Effector memory CD8-positive, alpha-beta T cell (primary cell): ENCODE data around the gene ANKIB1.

ENCODE experiments used
- ATAC-seq: fragments of 150-1000 bp; cut with Tn5 transposase; replicated peaks from 2 replicates; pipeline ENCODE4 v1.10.0; 2021; ENCODE audit warnings: mild to moderate bottlenecking, moderate library complexity
- DNase-seq, 3 experiments: peaks; one replicate each; pipeline ENCODE4 v3.0.0; 2021
- H3K27ac Mint-ChIP-seq, 2 donors: one replicate each; pipeline ENCODE4 v1.8.0; 2022; ENCODE audit warnings: mild to moderate bottlenecking in 2 of 2, mixed read lengths in 2 of 2, moderate library complexity in 2 of 2
- H3K27me3 Mint-ChIP-seq, 2 donors: one replicate each; pipeline ENCODE4 v1.8.0; 2022; ENCODE audit warnings: mixed read lengths in 2 of 2
- H3K36me3 Mint-ChIP-seq: one replicate; pipeline ENCODE4 v1.8.0; 2022; ENCODE audit warnings: mild to moderate bottlenecking, moderate library complexity, mixed read lengths; ENCODE audit not compliant: insufficient read depth
- H3K4me1 Mint-ChIP-seq, 2 donors: one replicate each; pipeline ENCODE4 v1.8.0; 2022; ENCODE audit warnings: low read depth in 2 of 2, mixed read lengths in 2 of 2
- H3K4me3 Mint-ChIP-seq, 2 donors: one replicate each; pipeline ENCODE4 v1.8.0; 2022; ENCODE audit warnings: mild to moderate bottlenecking in 2 of 2, mixed read lengths in 2 of 2, moderate library complexity in 2 of 2
- H3K9me3 Mint-ChIP-seq, 2 donors: one replicate each; pipeline ENCODE4 v1.8.0; 2022; ENCODE audit warnings: mixed read lengths in 2 of 2

The ANKIB1 gene

DNA sequence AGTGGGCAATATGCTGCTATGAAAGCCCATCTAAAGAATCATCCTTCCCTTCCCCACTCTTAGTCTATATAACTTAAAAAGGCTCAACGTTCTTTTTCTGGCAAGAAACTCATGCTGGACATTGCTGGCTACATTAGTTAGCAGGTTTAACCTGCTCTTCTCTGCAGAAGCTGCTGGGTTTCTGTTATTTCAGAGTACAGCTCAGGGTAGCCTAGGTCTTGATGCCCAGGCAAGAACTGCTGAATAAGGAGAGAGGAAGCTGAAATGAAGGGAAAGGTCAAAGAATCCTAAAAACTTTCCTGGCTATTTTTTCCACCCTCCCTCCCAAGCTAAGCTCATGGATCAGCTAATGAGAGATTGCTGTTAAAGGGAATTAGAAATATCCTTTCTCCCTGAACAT lies 79.4 kb downstream of the ANKIB1 start:
- DNase-seq (no peak), ATAC-seq (no peak)
- Mint-ChIP-seq H3K4me3 (no peak overlapping the region), H3K9me3 (no peaks in the 10 kb centered on the region), H3K27ac (peak overlapping the region in 1 of 2 donors; percentile 14), H3K27me3 (no peaks in the 10 kb centered on the region), H3K4me1 (peaks cover 2 to 12% of the 10 kb centered on the region in 2 donors), H3K36me3 (peaks cover 10% of the 10 kb centered on the region)

DNA sequence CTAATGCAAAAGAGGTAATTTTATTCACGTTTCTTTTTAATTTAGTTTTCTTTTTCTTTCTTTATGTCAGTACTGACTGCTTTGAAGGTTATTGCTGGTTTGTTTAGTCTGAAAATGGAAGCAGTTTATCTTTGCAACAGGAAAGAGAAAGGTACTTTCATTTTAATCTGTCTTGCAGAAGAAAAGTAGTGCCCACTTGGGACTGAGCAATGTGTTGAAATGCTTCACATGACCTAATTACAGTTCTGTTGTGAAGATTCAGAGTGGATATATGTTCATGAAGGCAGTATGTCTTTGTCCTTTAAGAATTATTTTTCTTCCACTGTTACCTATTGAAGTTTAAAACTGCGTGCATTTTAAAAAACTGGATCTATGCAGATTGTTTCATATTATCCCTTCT lies 80.1 kb downstream of the ANKIB1 start:
- Mint-ChIP-seq H3K27me3 (no peaks in the 10 kb centered on the region), H3K9me3 (no peaks in the 10 kb centered on the region), H3K4me1 (peaks cover 2 to 7% of the 10 kb centered on the region in 2 donors), H3K36me3 (peaks cover 8% of the 10 kb centered on the region), H3K4me3 (no peak overlapping the region), H3K27ac (peak overlapping the region in 1 of 2 donors; percentile 62)
- DNase-seq: no peak
- ATAC-seq: no peak

DNA sequence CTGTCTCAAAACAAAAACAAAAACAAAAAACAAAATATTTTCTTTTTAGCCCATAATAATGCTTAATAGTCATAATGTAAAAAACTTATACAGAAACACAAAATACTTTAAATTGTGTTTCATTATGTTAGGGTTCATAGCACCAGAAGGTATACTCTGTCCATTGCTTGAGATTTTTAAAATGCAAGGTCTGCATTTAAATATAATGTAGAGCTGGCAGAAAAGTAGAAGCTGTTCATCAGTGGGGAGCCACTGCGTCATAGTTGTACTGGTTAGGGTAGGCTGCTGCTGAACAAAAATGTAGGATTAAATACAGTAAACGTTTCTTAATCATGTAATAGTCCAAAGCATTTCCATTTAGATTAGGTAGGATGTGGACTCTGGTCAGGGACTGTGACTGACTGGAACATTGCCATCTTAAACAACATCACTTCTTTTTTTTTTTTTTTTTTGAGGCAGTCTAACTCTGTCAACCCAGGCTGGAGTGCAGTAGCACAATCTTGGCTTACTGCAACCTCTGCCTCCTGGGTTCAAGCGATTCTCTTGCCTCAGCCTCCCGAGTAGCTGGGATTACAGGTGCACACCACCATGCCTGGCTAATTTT lies 85.2 kb downstream of the ANKIB1 start:
- Mint-ChIP-seq H3K9me3 (peaks cover 0 to 6% of the 10 kb centered on the region in 2 donors), H3K36me3 (peaks cover 14% of the 10 kb centered on the region), H3K4me3 (no peak overlapping the region), H3K4me1 (peaks cover 2 to 4% of the 10 kb centered on the region in 2 donors), H3K27me3 (no peaks in the 10 kb centered on the region), H3K27ac (no peak overlapping the region)
- ATAC-seq (no peak), DNase-seq (no peak)

DNA sequence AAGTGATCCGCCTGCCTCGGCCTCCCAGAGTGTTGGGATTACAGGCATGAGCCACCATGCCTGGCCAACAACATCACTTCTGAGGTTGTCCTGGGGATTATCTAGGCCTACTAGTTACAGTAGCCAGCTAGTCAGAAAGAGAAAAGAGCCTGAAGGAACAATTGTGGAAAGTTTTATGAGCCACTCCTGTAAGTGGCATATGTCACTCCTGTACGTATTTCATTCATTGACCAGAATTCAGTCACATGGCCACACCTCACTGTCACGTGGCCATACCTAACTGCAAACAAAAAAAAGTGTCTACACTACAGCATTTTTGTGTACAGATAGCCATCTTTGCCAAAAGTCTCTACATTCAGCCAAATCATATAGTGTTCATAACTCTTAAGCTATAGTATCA lies 85.7 kb downstream of the ANKIB1 start:
- Mint-ChIP-seq H3K4me1 (peaks cover 0 to 2% of the 10 kb centered on the region in 2 donors), H3K27me3 (no peaks in the 10 kb centered on the region), H3K27ac (no peak overlapping the region), H3K9me3 (peaks cover 0 to 7% of the 10 kb centered on the region in 2 donors), H3K36me3 (peaks cover 11% of the 10 kb centered on the region), H3K4me3 (no peak overlapping the region)
- ATAC-seq: no peak
- DNase-seq: no peak

DNA sequence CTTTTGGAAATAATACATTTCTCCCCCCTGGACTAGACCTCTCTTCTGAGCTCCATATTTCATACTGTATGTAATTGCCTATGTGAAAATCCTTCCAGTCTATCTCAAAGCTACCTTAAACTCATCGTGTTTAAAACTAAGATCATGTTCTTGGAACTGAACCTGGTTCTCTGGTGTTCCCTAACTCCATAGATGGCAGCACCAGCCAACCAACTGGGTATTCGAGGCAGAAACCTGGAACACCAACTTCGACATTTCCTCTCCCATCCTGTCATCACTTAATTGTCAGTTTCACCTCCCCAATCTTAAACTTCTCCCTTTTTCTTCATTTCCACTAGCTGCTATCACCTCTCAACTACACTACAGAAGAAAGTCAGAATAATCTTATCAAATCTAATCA lies 87.0 kb downstream of the ANKIB1 start:
- H3K4me1 Mint-ChIP-seq: peaks cover 0 to 7% of the 10 kb centered on the region in 2 donors
- peaks cover 9% of the 10 kb centered on the region for H3K36me3 Mint-ChIP-seq
- H3K27me3 Mint-ChIP-seq: no peaks in the 10 kb centered on the region
- no peak overlapping the region for H3K27ac Mint-ChIP-seq
- H3K4me3 Mint-ChIP-seq: no peak overlapping the region
- H3K9me3 Mint-ChIP-seq: peaks cover 0 to 7% of the 10 kb centered on the region in 2 donors
- ATAC-seq: no peak
- no peak for DNase-seq

DNA sequence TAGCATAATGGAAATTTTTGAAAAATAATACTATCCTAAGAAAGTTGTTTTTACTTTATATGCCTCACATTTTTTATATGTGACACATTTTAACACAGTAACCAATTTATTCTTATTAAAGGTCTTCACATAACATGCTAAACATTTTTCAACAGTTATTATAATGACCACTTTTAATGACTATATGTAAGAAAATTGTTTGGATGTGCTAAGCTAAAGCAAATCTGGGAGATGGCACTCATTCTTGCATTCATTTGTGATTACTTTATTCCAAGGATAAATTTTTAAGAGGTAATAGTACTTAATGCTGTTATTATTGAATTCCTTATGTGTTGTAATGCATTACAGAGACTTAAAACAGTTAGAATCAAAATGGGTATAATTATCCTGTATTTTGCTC lies 88.1 kb downstream of the ANKIB1 start:
- peaks cover 0 to 7% of the 10 kb centered on the region in 2 donors for H3K4me1 Mint-ChIP-seq
- peaks cover 0 to 7% of the 10 kb centered on the region in 2 donors for H3K9me3 Mint-ChIP-seq
- no peak overlapping the region for H3K4me3 Mint-ChIP-seq
- peak overlapping the region in 1 of 2 donors; percentile 11 for H3K27ac Mint-ChIP-seq
- no peaks in the 10 kb centered on the region for H3K27me3 Mint-ChIP-seq
- peaks cover 6% of the 10 kb centered on the region for H3K36me3 Mint-ChIP-seq
- no peak for ATAC-seq
- DNase-seq: no peak

DNA sequence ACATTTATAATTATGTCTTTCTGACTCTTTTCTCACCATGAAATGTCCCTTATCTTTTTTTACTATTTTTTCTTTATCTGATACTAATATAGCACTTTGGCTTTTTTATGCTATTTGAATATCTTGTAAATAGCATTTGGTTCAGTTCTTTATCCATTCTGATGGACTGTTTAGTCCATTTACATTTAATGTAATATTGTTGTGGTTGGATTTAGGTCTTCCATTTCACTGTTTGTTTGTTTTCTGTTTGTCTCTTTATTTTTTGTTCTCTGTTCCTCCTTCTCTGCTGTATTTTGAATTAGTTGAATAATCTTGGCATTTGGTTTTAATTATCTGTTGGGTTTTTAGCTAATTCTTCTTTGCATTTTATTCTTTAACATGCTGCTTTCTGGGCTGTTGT lies 89.8 kb downstream of the ANKIB1 start:
- H3K4me1 Mint-ChIP-seq: peaks cover 0 to 7% of the 10 kb centered on the region in 2 donors
- no peak for DNase-seq
- H3K27ac Mint-ChIP-seq: no peak overlapping the region
- H3K27me3 Mint-ChIP-seq: no peaks in the 10 kb centered on the region
- H3K36me3 Mint-ChIP-seq: peaks cover 6% of the 10 kb centered on the region
- H3K4me3 Mint-ChIP-seq: no peak overlapping the region
- ATAC-seq: no peak
- H3K9me3 Mint-ChIP-seq: peaks cover 0 to 7% of the 10 kb centered on the region in 2 donors

DNA sequence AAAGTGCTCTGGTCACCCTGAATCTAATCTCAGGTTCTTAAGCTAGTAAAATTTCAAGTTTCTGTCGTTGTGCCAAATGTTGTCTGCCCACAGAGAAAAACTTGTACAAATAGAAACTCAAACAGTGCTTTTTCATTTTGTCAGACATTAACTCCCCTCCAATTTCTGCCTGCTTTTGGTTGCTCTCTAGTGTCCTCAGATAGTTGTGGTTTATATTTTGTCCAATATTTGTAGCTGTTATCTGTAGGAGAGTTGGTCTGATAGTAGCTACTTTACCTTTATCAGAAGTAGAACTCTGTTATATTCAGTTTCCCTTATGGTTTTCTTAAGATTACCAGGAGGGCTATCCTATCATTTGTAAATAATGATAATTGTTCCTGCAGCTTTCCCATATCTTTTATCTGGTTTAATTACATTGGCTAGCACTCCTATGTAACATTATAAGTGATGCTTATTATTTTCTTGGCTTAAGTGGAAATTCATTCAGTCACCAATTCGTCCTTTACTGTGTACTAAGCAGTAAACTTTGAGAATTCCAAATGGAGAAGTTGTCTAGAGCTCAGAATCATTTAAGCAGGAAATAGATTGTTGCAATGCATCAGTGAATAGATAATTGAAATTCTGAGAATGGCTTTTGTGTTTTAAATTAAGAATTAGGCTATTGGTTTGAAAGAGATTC lies 91.0 kb downstream of the ANKIB1 start:
- H3K27ac Mint-ChIP-seq: no peak overlapping the region
- H3K4me1 Mint-ChIP-seq: peaks cover 0 to 7% of the 10 kb centered on the region in 2 donors

DNA sequence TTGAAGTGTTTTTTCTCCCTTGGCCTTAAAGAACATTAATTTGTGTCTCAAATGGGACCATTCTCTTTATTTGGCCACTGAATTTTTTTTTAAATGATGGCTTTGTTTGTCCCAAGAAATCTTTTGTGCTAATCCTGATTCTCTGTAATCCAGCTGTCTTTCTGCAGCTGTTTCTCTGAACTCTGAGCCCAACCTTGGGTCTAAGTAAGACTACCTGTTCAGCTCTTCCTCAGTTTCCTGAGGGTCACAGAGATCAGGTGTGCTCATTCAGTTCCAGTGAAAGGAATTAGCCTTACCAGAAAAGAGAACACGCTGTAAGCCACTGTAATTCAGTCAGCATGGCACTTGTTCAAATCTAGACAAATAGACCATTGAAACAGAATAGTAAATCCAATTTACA lies 94.2 kb downstream of the ANKIB1 start:
- Mint-ChIP-seq H3K36me3 (peaks cover 6% of the 10 kb centered on the region), H3K9me3 (peaks cover 0 to 7% of the 10 kb centered on the region in 2 donors), H3K27me3 (no peaks in the 10 kb centered on the region), H3K27ac (no peak overlapping the region), H3K4me3 (no peak overlapping the region), H3K4me1 (peaks cover 0 to 7% of the 10 kb centered on the region in 2 donors)
- no peak for ATAC-seq
- DNase-seq: no peak

More for the DNA sequence above, 91.0 kb downstream of the ANKIB1 start:
- Mint-ChIP-seq H3K4me3 (no peak overlapping the region), H3K36me3 (peaks cover 4% of the 10 kb centered on the region), H3K27me3 (no peaks in the 10 kb centered on the region), H3K9me3 (peaks cover 0 to 7% of the 10 kb centered on the region in 2 donors)
- no peak for DNase-seq
- ATAC-seq: no peak

DNA sequence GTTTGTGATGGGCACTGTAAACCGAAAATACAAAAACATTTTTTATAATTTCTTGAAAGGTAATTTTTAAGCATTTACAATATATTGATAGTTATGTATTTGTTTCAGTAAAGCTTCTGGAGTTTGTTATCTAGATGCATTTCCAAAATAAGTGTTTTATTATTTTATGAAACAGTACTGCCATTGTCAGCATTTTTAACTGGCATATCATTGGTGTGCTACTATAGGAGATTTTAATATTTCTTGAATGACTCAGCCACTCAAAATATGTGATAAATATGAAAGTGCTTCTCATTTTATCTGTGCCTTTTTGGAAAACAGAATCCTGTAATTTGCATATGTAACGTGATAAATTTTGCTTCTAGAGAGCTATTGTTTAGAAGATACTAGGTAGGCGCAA lies 97.9 kb downstream of the ANKIB1 start:
- Mint-ChIP-seq H3K4me3 (no peak overlapping the region), H3K9me3 (no peaks in the 10 kb centered on the region), H3K27ac (no peak overlapping the region), H3K36me3 (peaks cover 31% of the 10 kb centered on the region), H3K27me3 (no peaks in the 10 kb centered on the region), H3K4me1 (no peaks in the 10 kb centered on the region)
- DNase-seq: no peak
- no peak for ATAC-seq

DNA sequence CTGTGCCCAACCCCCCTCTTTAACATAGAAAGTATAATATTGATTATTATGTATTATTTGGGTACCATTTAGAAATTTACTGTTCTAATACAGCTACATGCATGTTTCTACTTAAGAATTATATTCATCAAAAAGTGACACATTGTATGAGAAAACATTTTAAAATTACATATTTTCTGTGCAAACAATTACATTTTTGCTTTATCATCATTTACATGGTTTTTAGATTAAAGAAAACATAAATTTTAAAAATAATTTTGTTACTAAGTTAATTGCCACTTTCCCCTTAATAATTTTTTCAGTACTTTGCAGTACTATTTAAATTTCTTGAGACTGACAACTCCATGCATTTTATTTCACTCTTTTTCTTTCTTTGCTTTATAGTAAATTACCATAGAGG lies 106.2 kb downstream of the ANKIB1 start:
- H3K27ac Mint-ChIP-seq: no peak overlapping the region
- no peaks in the 10 kb centered on the region for H3K9me3 Mint-ChIP-seq
- ATAC-seq (no peak), DNase-seq (no peak)
- H3K36me3 Mint-ChIP-seq: peaks cover 44% of the 10 kb centered on the region
- no peak overlapping the region for H3K4me3 Mint-ChIP-seq
- H3K4me1 Mint-ChIP-seq: no peaks in the 10 kb centered on the region
- H3K27me3 Mint-ChIP-seq: no peaks in the 10 kb centered on the region

DNA sequence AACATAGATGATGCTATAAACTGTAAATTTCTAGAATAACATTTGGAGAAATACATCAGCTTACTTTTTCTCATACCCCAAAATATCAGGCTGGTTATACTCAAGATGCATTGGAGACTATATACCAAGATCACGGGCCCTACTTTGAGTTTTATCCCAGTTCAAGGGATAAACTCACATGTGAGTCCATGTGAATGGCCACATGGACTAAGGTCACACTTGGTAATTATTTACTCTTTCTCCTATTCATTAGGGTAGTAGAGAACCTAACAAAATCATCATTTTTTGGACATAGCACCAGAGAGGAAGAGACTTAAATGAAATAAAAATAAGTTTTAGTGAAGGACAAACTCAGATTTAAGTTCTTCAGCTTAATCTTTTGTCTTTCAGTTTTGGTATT lies 108.4 kb downstream of the ANKIB1 start:
- H3K36me3 Mint-ChIP-seq: peaks cover 37% of the 10 kb centered on the region
- ATAC-seq (no peak), DNase-seq (no peak)
- H3K4me1 Mint-ChIP-seq: no peaks in the 10 kb centered on the region
- H3K9me3 Mint-ChIP-seq: no peaks in the 10 kb centered on the region
- H3K27me3 Mint-ChIP-seq: no peaks in the 10 kb centered on the region
- H3K27ac Mint-ChIP-seq: no peak overlapping the region
- H3K4me3 Mint-ChIP-seq: no peak overlapping the region

DNA sequence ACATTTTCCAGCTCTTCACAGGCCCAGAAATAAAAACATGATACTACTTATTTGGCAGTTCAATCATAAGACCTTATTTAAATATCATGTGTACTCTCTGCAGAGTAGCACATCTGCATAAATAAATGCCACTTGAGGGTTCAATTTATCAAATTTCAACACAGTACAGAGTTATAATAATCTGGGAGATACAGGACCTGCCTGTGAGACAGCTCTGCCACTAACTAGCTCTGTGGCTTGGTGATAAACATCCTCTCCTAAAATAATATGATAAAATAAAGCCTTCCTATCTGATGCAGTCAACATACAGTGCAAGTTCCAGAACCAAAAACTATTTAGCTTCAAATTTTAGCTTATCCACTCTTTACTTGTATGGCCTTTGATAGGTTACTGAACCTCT lies 110.6 kb downstream of the ANKIB1 start:
- Mint-ChIP-seq H3K9me3 (no peaks in the 10 kb centered on the region), H3K27ac (no peak overlapping the region), H3K4me1 (no peaks in the 10 kb centered on the region), H3K36me3 (peaks cover 30% of the 10 kb centered on the region), H3K27me3 (no peaks in the 10 kb centered on the region), H3K4me3 (no peak overlapping the region)
- DNase-seq (no peak), ATAC-seq (no peak)

DNA sequence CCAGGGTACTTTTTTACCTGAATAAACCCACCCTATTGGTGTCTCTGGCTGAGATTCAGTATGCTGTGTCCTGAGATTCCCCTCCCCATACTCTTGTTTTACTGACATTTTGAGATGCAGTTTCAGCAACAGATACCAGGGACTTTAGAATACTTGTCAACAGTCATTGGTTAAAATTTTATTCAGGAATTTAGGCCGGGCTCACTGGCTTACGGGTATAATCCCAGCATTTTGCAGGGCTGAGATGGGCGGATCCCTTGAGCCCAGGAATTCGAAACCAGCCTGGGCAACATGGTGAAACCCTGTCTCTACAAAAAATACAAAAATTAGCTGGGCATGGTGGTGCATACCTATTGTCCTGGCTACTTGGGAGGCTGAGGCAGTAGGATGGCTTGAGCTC lies 111.5 kb downstream of the ANKIB1 start:
- H3K36me3 Mint-ChIP-seq: peaks cover 28% of the 10 kb centered on the region
- no peaks in the 10 kb centered on the region for H3K4me1 Mint-ChIP-seq
- no peaks in the 10 kb centered on the region for H3K9me3 Mint-ChIP-seq
- H3K27ac Mint-ChIP-seq: no peak overlapping the region
- H3K4me3 Mint-ChIP-seq: no peak overlapping the region
- no peaks in the 10 kb centered on the region for H3K27me3 Mint-ChIP-seq
- ATAC-seq (no peak), DNase-seq (no peak)
